ENCODE measurements around the gene ZNF784. TPM values are rescaled to one million over a fixed set of nuclear protein-coding genes. Genes with fewer than 3 reads are reported as not detected.
"Not testable (repeated sequence)": the region's sequence is repeated elsewhere in the genome, so short reads cannot be mapped to it uniquely, and the experiment has no call there.

The ZNF784 gene
- total RNA-seq, 1 experiment from 2014 or later: 3.1 TPM

- H3K4me1 Mint-ChIP-seq (ENCODE audit: insufficient read depth, unreplicated experiment): peaks cover 20% of the 10 kb centered on the region
- DNase-seq (ENCODE audit: unreplicated experiment): no peak
- peaks cover 8% of the 10 kb centered on the region for H3K36me3 Mint-ChIP-seq (ENCODE audit: insufficient read depth, unreplicated experiment)
- CTCF ChIA-PET: interaction anchor here (0.7 kb wide), 1 partner anchor 83 kb away, joined by 3 read pairs; no protein-coding TSS in a partner anchor
- no peak overlapping the region for H3K27ac Mint-ChIP-seq (ENCODE audit: low read depth, unreplicated experiment)
- no peaks in the 10 kb centered on the region for H3K9me3 Mint-ChIP-seq (ENCODE audit: unreplicated experiment)
- H3K4me3 Mint-ChIP-seq (ENCODE audit: unreplicated experiment): no peak overlapping the region
- no peaks in the 10 kb centered on the region for H3K27me3 Mint-ChIP-seq (ENCODE audit: insufficient read depth, unreplicated experiment)
- TF ChIP-seq, protein P1, sequence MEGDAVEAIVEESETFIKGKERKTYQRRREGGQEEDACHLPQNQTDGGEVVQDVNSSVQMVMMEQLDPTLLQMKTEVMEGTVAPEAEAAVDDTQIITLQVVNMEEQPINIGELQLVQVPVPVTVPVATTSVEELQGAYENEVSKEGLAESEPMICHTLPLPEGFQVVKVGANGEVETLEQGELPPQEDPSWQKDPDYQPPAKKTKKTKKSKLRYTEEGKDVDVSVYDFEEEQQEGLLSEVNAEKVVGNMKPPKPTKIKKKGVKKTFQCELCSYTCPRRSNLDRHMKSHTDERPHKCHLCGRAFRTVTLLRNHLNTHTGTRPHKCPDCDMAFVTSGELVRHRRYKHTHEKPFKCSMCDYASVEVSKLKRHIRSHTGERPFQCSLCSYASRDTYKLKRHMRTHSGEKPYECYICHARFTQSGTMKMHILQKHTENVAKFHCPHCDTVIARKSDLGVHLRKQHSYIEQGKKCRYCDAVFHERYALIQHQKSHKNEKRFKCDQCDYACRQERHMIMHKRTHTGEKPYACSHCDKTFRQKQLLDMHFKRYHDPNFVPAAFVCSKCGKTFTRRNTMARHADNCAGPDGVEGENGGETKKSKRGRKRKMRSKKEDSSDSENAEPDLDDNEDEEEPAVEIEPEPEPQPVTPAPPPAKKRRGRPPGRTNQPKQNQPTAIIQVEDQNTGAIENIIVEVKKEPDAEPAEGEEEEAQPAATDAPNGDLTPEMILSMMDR (IDR thresholded peaks at IDR 0.05; ENCODE audit: unreplicated experiment): no peak
- intact Hi-C loops (cut with micrococcal nuclease): no loop called here
- BruUV-seq (replicated peaks): no TSS peak
- POLR2A ChIA-PET: no interaction called here
These were observed 46.2 kb downstream of the ZNF784 start for GRCh38 chr19:55578031-55578760.

DNA sequence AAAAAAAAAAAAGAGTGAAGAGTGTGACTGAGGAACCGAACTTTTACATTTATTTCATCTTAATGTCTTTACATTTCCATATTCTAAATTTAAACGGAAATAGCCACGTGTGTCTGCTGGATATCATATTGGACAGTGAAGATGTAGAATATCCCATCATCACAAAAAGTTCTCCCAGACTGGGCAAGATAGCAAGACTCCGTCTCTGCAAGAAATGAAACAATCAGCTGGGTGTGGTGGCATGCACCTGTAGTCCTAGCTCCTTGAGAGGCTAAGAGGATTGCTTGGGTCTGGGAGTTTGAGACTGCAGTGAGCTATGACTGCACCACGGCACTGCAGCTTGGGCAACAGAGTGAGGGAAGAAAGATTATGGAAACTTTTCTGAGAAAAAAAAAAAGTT, 47.6 kb downstream of the ZNF784 start:
- no peaks in the 10 kb centered on the region for H3K27me3 Mint-ChIP-seq (ENCODE audit: insufficient read depth, unreplicated experiment)
- BruUV-seq (replicated peaks): no TSS peak
- H3K4me3 Mint-ChIP-seq (ENCODE audit: unreplicated experiment): no peak overlapping the region
- no peak for DNase-seq (ENCODE audit: unreplicated experiment)
- intact Hi-C loops (cut with micrococcal nuclease): no loop called here
- TF ChIP-seq, protein P1 (IDR thresholded peaks at IDR 0.05; ENCODE audit: unreplicated experiment): no peak
- POLR2A ChIA-PET: no interaction called here
- H3K9me3 Mint-ChIP-seq (ENCODE audit: unreplicated experiment): no peaks in the 10 kb centered on the region
- peaks cover 8% of the 10 kb centered on the region for H3K36me3 Mint-ChIP-seq (ENCODE audit: insufficient read depth, unreplicated experiment)
- CTCF ChIA-PET: interaction anchor here (0.5 kb wide), 1 partner anchor 78 kb away, joined by 3 read pairs; no protein-coding TSS in a partner anchor
- no peak overlapping the region for H3K27ac Mint-ChIP-seq (ENCODE audit: low read depth, unreplicated experiment)
- H3K4me1 Mint-ChIP-seq (ENCODE audit: insufficient read depth, unreplicated experiment): peaks cover 19% of the 10 kb centered on the region

- H3K36me3 Mint-ChIP-seq (ENCODE audit: insufficient read depth, unreplicated experiment); H3K4me3 Mint-ChIP-seq (ENCODE audit: unreplicated experiment); H3K27ac Mint-ChIP-seq (ENCODE audit: low read depth, unreplicated experiment); H3K27me3 Mint-ChIP-seq (ENCODE audit: insufficient read depth, unreplicated experiment); DNase-seq (ENCODE audit: unreplicated experiment); intact Hi-C loops (cut with micrococcal nuclease); H3K4me1 Mint-ChIP-seq (ENCODE audit: insufficient read depth, unreplicated experiment); POLR2A ChIA-PET; BruUV-seq (replicated peaks); H3K9me3 Mint-ChIP-seq (ENCODE audit: unreplicated experiment): not testable (repeated sequence)
- CTCF ChIA-PET: interaction anchor here (1.0 to 1.2 kb wide), 2 partner anchors 32 to 70 kb away, joined by 3 read pairs; no protein-coding TSS in a partner anchor
These were observed 50.4 kb downstream of the ZNF784 start for GRCh38 chr19:55573929-55574328.

Other genes with a start within 250 kb of the ZNF784 start
- 0.58 and 0.59 TPM in 2 replicates for gene TMEM190, start 247.7 kb downstream of the ZNF784 start, total RNA-seq (2022)
- 10.6 and 14.9 TPM in 2 replicates for gene TMEM238, start 240.3 kb downstream of the ZNF784 start, total RNA-seq (2022)
- gene RPL28, start 238.6 kb downstream of the ZNF784 start, total RNA-seq (2022): 2,816 and 2,868 TPM in 2 replicates
- gene UBE2S, start 216.8 kb downstream of the ZNF784 start, total RNA-seq (2022): 331 and 345 TPM in 2 replicates
- not detected in 2 replicates for gene SHISA7, start 181.3 kb downstream of the ZNF784 start, total RNA-seq (2022)
- 34.3 and 59.9 TPM in 2 replicates for gene ISOC2, start 162.9 kb downstream of the ZNF784 start, total RNA-seq (2022)
- 0.23 and 0.32 TPM in 2 replicates for gene C19orf85, start 159.8 kb downstream of the ZNF784 start, total RNA-seq (2022)
- 6.2 and 12.1 TPM in 2 replicates for gene ZNF628, start 147.9 kb downstream of the ZNF784 start, total RNA-seq (2022)
- gene NAT14, start 139.4 kb downstream of the ZNF784 start, total RNA-seq (2022): 16.6 and 22.8 TPM in 2 replicates
- 0.33 and 0.59 TPM in 2 replicates for gene SSC5D, start 136.1 kb downstream of the ZNF784 start, total RNA-seq (2022)
- gene SBK2, start 87.4 kb downstream of the ZNF784 start, total RNA-seq (2022): not detected in 2 replicates
- not detected in 2 replicates for gene SBK3, start 79.0 kb downstream of the ZNF784 start, total RNA-seq (2022)
- 11.6 and 12.6 TPM in 2 replicates for gene ZNF579, start 43.7 kb downstream of the ZNF784 start, total RNA-seq (2022)
- 13.5 and 16.3 TPM in 2 replicates for gene FIZ1, start 25.0 kb downstream of the ZNF784 start, total RNA-seq (2022)
- gene ZNF524, start 24.3 kb downstream of the ZNF784 start, total RNA-seq (2022): 15.7 and 17.6 TPM in 2 replicates
- gene ZNF865, start 18.9 kb downstream of the ZNF784 start, total RNA-seq (2022): 12.2 and 12.7 TPM in 2 replicates
- gene ZNF580, start 16.4 kb upstream of the ZNF784 start, total RNA-seq (2022): 38.9 and 44.9 TPM in 2 replicates
- 22.3 and 25.7 TPM in 2 replicates for gene ZNF581, start 19.1 kb upstream of the ZNF784 start, total RNA-seq (2022)
- 2.3 and 2.5 TPM in 2 replicates for gene CCDC106, start 23.6 kb upstream of the ZNF784 start, total RNA-seq (2022)
- 220 and 280 TPM in 2 replicates for gene U2AF2, start 30.5 kb upstream of the ZNF784 start, total RNA-seq (2022)
- 102 and 123 TPM in 2 replicates for gene EPN1, start 50.7 kb upstream of the ZNF784 start, total RNA-seq (2022)
- not detected in 2 replicates for gene NLRP9, start 113.8 kb upstream of the ZNF784 start, total RNA-seq (2022)
- not detected in 2 replicates for gene RFPL4A, start 134.5 kb upstream of the ZNF784 start, total RNA-seq (2022)
- gene RFPL4AL1, start 144.6 kb upstream of the ZNF784 start, total RNA-seq (2022): not detected in 2 replicates
- not detected in 2 replicates for gene NLRP11, start 207.4 kb upstream of the ZNF784 start, total RNA-seq (2022)
- gene NLRP4, start 212.0 kb upstream of the ZNF784 start, total RNA-seq (2022): not detected in 2 replicates